GM18870 (cell line): Measurements from ENCODE around the gene SH2D7.
A peak's percentile ranks its signal among the peaks of the same experiment; 100 is the strongest.
"Not testable (repeated sequence)": the region's sequence is repeated elsewhere in the genome, so short reads cannot be mapped to it uniquely, and the experiment has no call there.

Experiments used
- ATAC-seq: cut with Tn5 transposase; IDR thresholded peaks from one replicate; pipeline ENCODE4 v1.9.1; 2021; ENCODE audit warnings: moderate library complexity; ENCODE audit not compliant: unreplicated experiment

The SH2D7 gene

GRCh38 chr15:78131295-78132061 lies 39.1 kb downstream of the SH2D7 start, which contains the start of gene CIB2:
Gene CIB2, minus strand, starts transcription at chr15:78131445. Its CDS starts 230 bp downstream, at chr15:78131215.
- ATAC-seq, result no peak

- no peak for ATAC-seq
Measured at GRCh38 chr15:78133801-78134200, 41.4 kb downstream of the SH2D7 start.

- ATAC-seq, result no peak
Measured at GRCh38 chr15:78139578-78139977, 47.2 kb downstream of the SH2D7 start.

- ATAC-seq, result no peak
Measured at GRCh38 chr15:78140292-78140691, 47.9 kb downstream of the SH2D7 start.

- no peak for ATAC-seq
Measured at GRCh38 chr15:78142332-78142731, 50.0 kb downstream of the SH2D7 start.

- ATAC-seq, result no peak
Measured at GRCh38 chr15:78146425-78147154, 54.2 kb downstream of the SH2D7 start.

GRCh38 chr15:78147566-78147965 lies 55.2 kb downstream of the SH2D7 start:
- no peak for ATAC-seq

- peak; percentile 16 for ATAC-seq
Measured at GRCh38 chr15:78148392-78149067, 56.2 kb downstream of the SH2D7 start.

- peak; percentile 56 for ATAC-seq
Measured at GRCh38 chr15:78149068-78149804, 56.9 kb downstream of the SH2D7 start, which contains the start of gene IDH3A. Gene IDH3A, plus strand, starts transcription at chr15:78149362. Its CDS starts 42 bp downstream, at chr15:78149404.

- peak; percentile 22 for ATAC-seq
Measured at GRCh38 chr15:78149805-78150751, 57.7 kb downstream of the SH2D7 start.

GRCh38 chr15:78151075-78151474 lies 58.7 kb downstream of the SH2D7 start:
- not testable (repeated sequence) for ATAC-seq
